ENCODE data around the gene NFASC. TPM values are rescaled to one million over a fixed set of nuclear protein-coding genes. Genes with fewer than 3 reads are reported as not detected.

The NFASC gene
- polyA plus RNA-seq, 4 donors, result 0.22 to 5.8 (median 3.0) TPM

- H3K36me3 ChIP-seq (ENCODE audit: control insufficient read depth in 3 of 3, insufficient read depth in 2 of 3, low read depth in 1 of 3, low read length in 3 of 3), result no peaks in the 10 kb centered on the region
- H3K4me3 ChIP-seq (ENCODE audit: low read depth in 1 of 3, low read length in 3 of 3), result no peak overlapping the region
- H3K4me1 ChIP-seq (ENCODE audit: control insufficient read depth in 3 of 3, insufficient read depth in 2 of 3, low read depth in 1 of 3, low read length in 2 of 3), result no peaks in the 10 kb centered on the region
- no peaks in the 10 kb centered on the region for H3K9me3 ChIP-seq (ENCODE audit: control insufficient read depth in 2 of 2, insufficient read depth in 1 of 2, low read depth in 1 of 2, low read length in 1 of 2)
- H3K27ac ChIP-seq (ENCODE audit: low read depth in 1 of 3, low read length in 2 of 3), result peak overlapping the region in 1 of 3 donors; percentile 27
- H3K27me3 ChIP-seq (ENCODE audit: control insufficient read depth in 3 of 3, insufficient read depth in 3 of 3, low read length in 3 of 3), result peaks cover 0 to 4% (median 0%) of the 10 kb centered on the region in 3 donors
- 67 to 88% (median 72%) methylated on average over 3 of the region's 3 CpGs for WGBS, 3 donors
- DNase-seq (no peak), FAIRE-seq (no peak)
These were observed 119.5 kb downstream of the NFASC start for GRCh38 chr1:204990059-204990664.

- WGBS, 3 donors, result 76 to 82% (median 80%) methylated on average over 11 of the region's 11 CpGs
- H3K27ac ChIP-seq (ENCODE audit: low read depth in 1 of 3, low read length in 2 of 3), result no peak overlapping the region
- H3K36me3 ChIP-seq (ENCODE audit: control insufficient read depth in 3 of 3, insufficient read depth in 2 of 3, low read depth in 1 of 3, low read length in 3 of 3), result no peaks in the 10 kb centered on the region
- DNase-seq, result no peak
- H3K4me1 ChIP-seq (ENCODE audit: control insufficient read depth in 3 of 3, insufficient read depth in 2 of 3, low read depth in 1 of 3, low read length in 2 of 3), result peaks cover 0 to 4% (median 0%) of the 10 kb centered on the region in 3 donors
- H3K27me3 ChIP-seq (ENCODE audit: control insufficient read depth in 3 of 3, insufficient read depth in 3 of 3, low read length in 3 of 3), result peaks cover 0 to 4% (median 0%) of the 10 kb centered on the region in 3 donors
- H3K9me3 ChIP-seq (ENCODE audit: control insufficient read depth in 2 of 2, insufficient read depth in 1 of 2, low read depth in 1 of 2, low read length in 1 of 2), result no peaks in the 10 kb centered on the region
- no peak for FAIRE-seq
- no peak overlapping the region for H3K4me3 ChIP-seq (ENCODE audit: low read depth in 1 of 3, low read length in 3 of 3)
These were observed 120.2 kb downstream of the NFASC start for GRCh38 chr1:204990721-204991341.

GRCh38 chr1:204991342-204991844 is 120.7 kb downstream of the NFASC start:
- Histone ChIP-seq H3K4me3 (ENCODE audit: low read depth in 1 of 3, low read length in 3 of 3) (no peak overlapping the region), H3K27me3 (ENCODE audit: control insufficient read depth in 3 of 3, insufficient read depth in 3 of 3, low read length in 3 of 3) (peaks cover 0 to 4% (median 0%) of the 10 kb centered on the region in 3 donors), H3K9me3 (ENCODE audit: control insufficient read depth in 2 of 2, insufficient read depth in 1 of 2, low read depth in 1 of 2, low read length in 1 of 2) (no peaks in the 10 kb centered on the region), H3K4me1 (ENCODE audit: control insufficient read depth in 3 of 3, insufficient read depth in 2 of 3, low read depth in 1 of 3, low read length in 2 of 3) (peaks cover 0 to 4% (median 0%) of the 10 kb centered on the region in 3 donors), H3K36me3 (ENCODE audit: control insufficient read depth in 3 of 3, insufficient read depth in 2 of 3, low read depth in 1 of 3, low read length in 3 of 3) (no peaks in the 10 kb centered on the region), H3K27ac (ENCODE audit: low read depth in 1 of 3, low read length in 2 of 3) (no peak overlapping the region)
- WGBS, 3 donors, result 68 to 77% (median 73%) methylated on average over 11 of the region's 11 CpGs
- FAIRE-seq (no peak), DNase-seq (no peak)

- H3K27ac ChIP-seq (ENCODE audit: low read depth in 1 of 3, low read length in 2 of 3), result no peak overlapping the region
These were observed 121.7 kb downstream of the NFASC start for GRCh38 chr1:204992201-204992997.

GRCh38 chr1:204992998-204993314 is 122.3 kb downstream of the NFASC start:
- H3K9me3 ChIP-seq (ENCODE audit: control insufficient read depth in 2 of 2, insufficient read depth in 1 of 2, low read depth in 1 of 2, low read length in 1 of 2), result no peaks in the 10 kb centered on the region
- H3K36me3 ChIP-seq (ENCODE audit: control insufficient read depth in 3 of 3, insufficient read depth in 2 of 3, low read depth in 1 of 3, low read length in 3 of 3), result no peaks in the 10 kb centered on the region
- no peak for FAIRE-seq
- peaks cover 0 to 4% (median 0%) of the 10 kb centered on the region in 3 donors for H3K27me3 ChIP-seq (ENCODE audit: control insufficient read depth in 3 of 3, insufficient read depth in 3 of 3, low read length in 3 of 3)
- no peak for DNase-seq
- peaks cover 0 to 4% (median 0%) of the 10 kb centered on the region in 3 donors for H3K4me1 ChIP-seq (ENCODE audit: control insufficient read depth in 3 of 3, insufficient read depth in 2 of 3, low read depth in 1 of 3, low read length in 2 of 3)
- WGBS, 3 donors, result 87 to 90% (median 88%) methylated on average over 10 of the region's 10 CpGs
- H3K4me3 ChIP-seq (ENCODE audit: low read depth in 1 of 3, low read length in 3 of 3), result no peak overlapping the region
- H3K27ac ChIP-seq (ENCODE audit: low read depth in 1 of 3, low read length in 2 of 3), result no peak overlapping the region

More at GRCh38 chr1:204992201-204992997, 121.7 kb downstream of the NFASC start:
- Histone ChIP-seq H3K9me3 (ENCODE audit: control insufficient read depth in 2 of 2, insufficient read depth in 1 of 2, low read depth in 1 of 2, low read length in 1 of 2) (no peaks in the 10 kb centered on the region), H3K27me3 (ENCODE audit: control insufficient read depth in 3 of 3, insufficient read depth in 3 of 3, low read length in 3 of 3) (peaks cover 0 to 4% (median 0%) of the 10 kb centered on the region in 3 donors), H3K36me3 (ENCODE audit: control insufficient read depth in 3 of 3, insufficient read depth in 2 of 3, low read depth in 1 of 3, low read length in 3 of 3) (no peaks in the 10 kb centered on the region), H3K4me3 (ENCODE audit: low read depth in 1 of 3, low read length in 3 of 3) (no peak overlapping the region), H3K4me1 (ENCODE audit: control insufficient read depth in 3 of 3, insufficient read depth in 2 of 3, low read depth in 1 of 3, low read length in 2 of 3) (peaks cover 0 to 4% (median 0%) of the 10 kb centered on the region in 3 donors)
- DNase-seq (no peak), FAIRE-seq (no peak)
- 68 to 84% (median 75%) methylated on average over 13 of the region's 13 CpGs for WGBS, 3 donors

- Histone ChIP-seq H3K36me3 (ENCODE audit: control insufficient read depth in 3 of 3, insufficient read depth in 2 of 3, low read depth in 1 of 3, low read length in 3 of 3) (no peaks in the 10 kb centered on the region), H3K27me3 (ENCODE audit: control insufficient read depth in 3 of 3, insufficient read depth in 3 of 3, low read length in 3 of 3) (peaks cover 0 to 4% (median 0%) of the 10 kb centered on the region in 3 donors), H3K4me1 (ENCODE audit: control insufficient read depth in 3 of 3, insufficient read depth in 2 of 3, low read depth in 1 of 3, low read length in 2 of 3) (peaks cover 0 to 4% (median 0%) of the 10 kb centered on the region in 3 donors), H3K9me3 (ENCODE audit: control insufficient read depth in 2 of 2, insufficient read depth in 1 of 2, low read depth in 1 of 2, low read length in 1 of 2) (no peaks in the 10 kb centered on the region), H3K4me3 (ENCODE audit: low read depth in 1 of 3, low read length in 3 of 3) (no peak overlapping the region), H3K27ac (ENCODE audit: low read depth in 1 of 3, low read length in 2 of 3) (no peak overlapping the region)
- FAIRE-seq (no peak), DNase-seq (no peak)
- WGBS, 3 donors, result 81 to 88% (median 86%) methylated on average over 10 of the region's 10 CpGs
These were observed 123.6 kb downstream of the NFASC start for GRCh38 chr1:204994086-204994862.

GRCh38 chr1:204996981-204997380 is 126.3 kb downstream of the NFASC start:
- FAIRE-seq, result no peak
- H3K36me3 ChIP-seq (ENCODE audit: control insufficient read depth in 3 of 3, insufficient read depth in 2 of 3, low read depth in 1 of 3, low read length in 3 of 3), result no peaks in the 10 kb centered on the region
- H3K27ac ChIP-seq (ENCODE audit: low read depth in 1 of 3, low read length in 2 of 3), result no peak overlapping the region
- no peak overlapping the region for H3K4me3 ChIP-seq (ENCODE audit: low read depth in 1 of 3, low read length in 3 of 3)
- H3K9me3 ChIP-seq (ENCODE audit: control insufficient read depth in 2 of 2, insufficient read depth in 1 of 2, low read depth in 1 of 2, low read length in 1 of 2), result no peaks in the 10 kb centered on the region
- H3K27me3 ChIP-seq (ENCODE audit: control insufficient read depth in 3 of 3, insufficient read depth in 3 of 3, low read length in 3 of 3), result no peaks in the 10 kb centered on the region
- H3K4me1 ChIP-seq (ENCODE audit: control insufficient read depth in 3 of 3, insufficient read depth in 2 of 3, low read depth in 1 of 3, low read length in 2 of 3), result peaks cover 0 to 4% (median 0%) of the 10 kb centered on the region in 3 donors
- DNase-seq, result no peak
- 87 to 93% (median 89%) methylated on average over 22 of the region's 22 CpGs for WGBS, 3 donors
